Stimulated activated CD4-positive, alpha-beta T cell treated with anti-CD3 and anti-CD28 coated beads, Interleukin-4, amount 100 ng/mL, for 48 hours (primary cell): ENCODE measurements around the gene IRF2.

ENCODE experiments used
- DNase-seq, 2 donors: peaks; one replicate each; pipeline ENCODE4 v3.0.0-alpha.2; 2020; ENCODE audit warnings: low read depth in 2 of 2

IRF2 gene

DNA sequence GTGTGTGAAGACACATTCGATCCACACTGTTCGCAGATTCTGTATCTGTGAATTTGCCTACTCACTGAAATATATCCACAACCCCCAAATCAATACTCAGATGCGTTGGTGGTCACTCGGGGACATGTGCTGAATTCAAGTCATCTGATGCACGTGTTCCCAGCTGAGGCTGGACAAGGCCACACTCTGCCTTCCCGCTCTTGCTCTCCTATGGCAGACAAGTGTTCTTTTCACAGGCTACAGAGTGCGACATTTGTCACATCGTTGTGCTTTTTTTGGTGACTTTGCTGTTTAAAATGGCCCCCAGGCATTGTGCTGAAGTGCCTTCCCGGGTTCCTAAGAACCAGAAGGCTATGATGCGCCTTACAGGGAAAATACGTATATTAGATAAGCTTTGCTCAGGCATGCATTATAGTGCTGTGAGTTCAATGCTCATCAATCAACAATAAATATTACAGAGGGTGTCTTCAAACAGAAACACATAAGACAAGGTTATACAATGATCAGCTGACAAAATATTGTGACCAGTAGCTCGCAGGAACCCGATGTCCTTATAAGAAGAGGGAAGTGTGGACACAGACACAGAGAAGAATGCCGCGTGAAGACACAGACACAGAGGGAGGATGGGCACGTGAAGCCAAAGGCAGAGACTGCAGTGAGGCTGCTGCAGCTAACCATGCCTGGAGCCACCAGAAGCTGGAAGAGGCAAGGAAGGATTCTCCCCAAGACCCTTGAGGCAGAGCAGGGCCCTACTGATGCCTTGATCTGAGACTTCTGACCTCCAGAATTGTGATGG, 42.0 kb downstream of the IRF2 start:
- no peak for DNase-seq

DNA sequence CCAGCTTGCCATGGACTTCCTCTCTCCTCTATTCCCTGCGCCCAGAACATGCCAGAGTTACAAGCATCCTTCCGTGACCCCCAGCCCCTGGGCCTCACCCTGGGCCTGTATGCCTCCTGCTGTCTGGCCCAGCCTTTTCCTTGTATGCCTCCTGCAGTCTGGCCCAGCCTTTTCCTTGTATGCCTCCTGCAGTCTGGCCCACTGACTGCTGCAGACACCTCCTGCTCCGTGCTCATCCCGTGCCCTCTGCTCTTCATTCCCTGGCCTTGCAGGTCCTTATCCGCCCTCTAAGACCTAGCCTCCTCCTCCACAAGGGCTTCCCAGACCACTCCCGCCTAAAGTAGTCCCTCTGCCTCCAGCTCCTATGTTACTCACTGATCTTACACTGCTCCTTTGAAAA, 44.2 kb downstream of the IRF2 start:
- no peak for DNase-seq

DNA sequence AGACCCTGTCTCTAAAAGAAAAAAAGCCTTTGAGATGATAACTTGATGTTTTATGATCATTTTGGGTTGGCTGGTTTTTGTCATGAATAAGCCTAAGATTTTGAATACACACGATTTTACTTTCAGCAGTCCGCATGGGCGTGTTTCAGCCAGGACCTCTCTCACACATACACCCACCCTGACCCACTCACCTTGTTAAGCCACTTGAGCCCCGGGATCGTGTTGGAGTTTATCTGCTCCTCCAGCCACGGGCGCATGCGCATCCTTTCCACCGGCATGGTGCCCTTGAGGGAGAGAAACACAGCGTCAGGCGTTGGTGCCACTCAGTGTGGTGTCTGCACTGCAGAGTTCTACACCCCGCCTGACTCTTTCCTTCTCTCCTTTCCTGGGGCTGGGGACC, 45.6 kb downstream of the IRF2 start:
- no peak for DNase-seq

DNA sequence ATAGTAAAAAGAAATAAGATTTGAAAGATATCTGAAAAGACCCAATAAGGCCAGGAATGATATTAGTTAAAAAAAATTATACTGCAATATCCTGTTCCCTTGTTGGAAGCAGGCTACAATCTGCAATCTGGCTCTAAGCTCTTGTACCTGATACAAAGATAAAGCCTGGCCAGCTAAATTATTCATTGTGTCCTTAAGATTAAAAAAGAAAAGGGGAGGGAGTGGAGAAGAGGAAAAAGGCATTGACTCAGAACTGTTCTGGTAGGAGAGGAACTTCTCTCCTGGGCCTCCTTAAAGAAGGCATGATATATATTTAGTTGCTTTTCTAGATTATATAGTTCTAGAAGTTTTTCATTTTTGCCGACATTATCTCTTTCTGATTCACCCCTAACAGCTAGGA, 46.7 kb downstream of the IRF2 start:
- DNase-seq, result no peak

DNA sequence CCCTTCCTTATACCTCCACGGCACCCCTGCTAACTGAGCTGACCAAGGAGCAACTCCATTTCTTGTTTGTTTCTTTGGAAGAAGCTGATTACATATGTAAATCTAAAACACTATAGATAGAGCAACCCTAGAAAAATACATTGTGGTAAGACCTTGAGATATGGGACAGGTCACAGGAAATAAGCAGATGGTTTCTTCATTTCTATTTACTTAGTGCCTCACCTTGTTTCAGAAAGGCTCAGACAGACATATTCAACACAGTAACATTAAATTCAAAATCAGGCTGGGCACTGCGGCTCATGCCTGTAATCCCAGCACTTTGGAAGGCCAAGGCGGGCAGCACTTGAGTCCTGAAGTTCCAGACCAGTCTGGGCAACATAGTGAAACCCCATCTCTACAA, 47.3 kb downstream of the IRF2 start:
- DNase-seq, result no peak

DNA sequence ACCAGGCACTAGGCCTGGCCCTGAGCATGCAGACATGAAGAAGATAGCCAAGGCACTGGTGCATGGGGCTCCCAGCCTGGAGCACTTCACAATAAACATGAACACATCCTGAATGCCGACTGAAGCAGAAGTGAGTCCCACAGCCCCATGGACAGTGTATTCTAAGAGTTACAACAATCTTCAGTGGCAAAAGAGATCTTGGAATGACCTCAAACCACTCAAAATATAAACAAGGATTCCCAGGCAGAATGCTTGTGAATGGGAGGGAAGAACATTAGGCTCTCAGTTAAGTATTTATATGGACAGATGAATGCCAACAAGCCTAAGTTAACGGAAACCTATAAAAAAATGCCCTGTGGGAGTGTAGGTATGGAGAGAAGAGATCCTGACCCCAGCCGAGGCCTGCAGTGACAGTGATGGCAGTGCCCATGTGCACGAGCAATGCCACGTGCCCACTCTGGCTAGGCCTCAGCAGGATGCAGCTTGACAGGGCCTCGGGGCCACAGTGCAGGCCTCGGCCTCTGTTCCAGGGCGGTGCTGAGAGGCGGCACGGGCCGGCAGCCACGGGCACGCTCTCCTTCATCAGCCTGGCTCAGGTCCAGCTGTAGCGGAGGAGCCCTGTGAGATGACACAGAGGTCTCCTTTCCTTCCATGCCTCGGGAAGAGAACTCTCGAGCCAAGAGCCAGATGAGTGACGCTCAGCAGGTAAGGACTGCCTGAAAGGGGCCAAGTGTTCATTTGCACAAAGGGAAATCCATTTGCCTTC, 49.2 kb downstream of the IRF2 start:
- DNase-seq, result no peak

DNA sequence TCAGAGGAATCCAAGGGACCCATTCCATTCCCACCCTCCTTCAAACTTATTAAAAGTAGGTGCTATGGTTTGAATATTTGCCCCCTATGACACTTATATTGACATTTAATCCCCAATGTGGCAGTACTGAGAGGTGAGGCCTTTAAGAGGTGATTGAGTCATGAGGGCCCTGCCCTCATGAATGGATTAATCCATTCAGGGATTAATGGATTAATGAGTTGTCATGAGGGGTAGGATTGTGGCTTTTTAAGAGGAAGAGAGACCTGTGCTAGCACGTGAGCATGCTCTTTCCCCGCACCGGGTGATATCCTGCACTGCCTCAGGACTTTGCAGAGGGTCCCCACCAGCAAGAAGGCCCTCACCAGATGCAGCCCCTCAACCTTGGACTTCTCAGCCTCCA, 50.1 kb downstream of the IRF2 start:
- no peak for DNase-seq

DNA sequence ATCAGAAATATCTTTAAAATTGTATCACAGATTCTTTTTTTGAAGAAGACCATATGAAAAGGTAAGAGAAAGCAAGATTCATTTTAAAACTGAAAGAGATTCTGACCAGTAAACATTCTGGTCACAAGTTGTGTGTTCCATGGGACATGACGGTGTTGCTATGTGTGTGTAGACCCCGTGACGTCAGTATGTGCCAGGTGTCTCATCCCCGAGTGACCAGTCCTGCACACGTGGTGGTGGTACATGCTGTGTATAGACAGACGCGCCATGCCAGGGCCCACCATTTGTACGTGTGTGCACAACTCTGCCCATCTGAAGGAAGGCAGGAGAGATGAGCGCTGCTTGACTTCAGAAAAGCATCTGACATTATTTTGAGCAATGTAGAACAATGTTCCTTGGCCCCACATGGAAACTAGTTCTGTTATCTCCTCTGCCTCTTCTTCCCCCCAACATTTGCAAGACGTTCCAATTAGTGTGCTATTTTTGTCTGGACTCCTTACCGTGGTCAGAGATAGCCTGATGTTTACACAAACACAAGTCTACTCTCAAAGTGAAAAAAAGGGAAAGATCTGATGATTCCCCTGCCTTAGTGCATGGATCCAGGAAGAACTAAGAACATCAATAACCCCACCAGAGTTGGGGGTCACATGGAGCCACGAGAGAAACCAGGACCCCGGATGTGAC, 51.2 kb downstream of the IRF2 start:
- no peak for DNase-seq

DNA sequence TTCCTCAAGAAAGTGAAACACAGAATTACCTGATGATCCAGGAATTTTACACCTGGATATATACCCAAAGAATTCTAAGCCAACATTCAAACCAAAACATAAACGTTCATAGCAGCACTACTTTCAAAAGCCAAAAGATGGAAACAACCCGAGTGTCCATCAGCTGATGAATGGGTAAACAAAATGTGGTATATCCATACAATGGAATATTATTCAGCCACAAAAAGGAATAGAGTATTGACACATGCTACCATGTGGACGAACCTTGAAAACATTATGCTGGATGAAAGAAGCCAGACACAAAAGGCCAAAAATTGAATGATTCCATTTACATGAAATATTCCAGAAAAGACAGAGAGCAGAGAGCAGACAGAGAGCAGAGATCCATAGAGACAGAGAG, 52.0 kb downstream of the IRF2 start:
- no peak for DNase-seq

DNA sequence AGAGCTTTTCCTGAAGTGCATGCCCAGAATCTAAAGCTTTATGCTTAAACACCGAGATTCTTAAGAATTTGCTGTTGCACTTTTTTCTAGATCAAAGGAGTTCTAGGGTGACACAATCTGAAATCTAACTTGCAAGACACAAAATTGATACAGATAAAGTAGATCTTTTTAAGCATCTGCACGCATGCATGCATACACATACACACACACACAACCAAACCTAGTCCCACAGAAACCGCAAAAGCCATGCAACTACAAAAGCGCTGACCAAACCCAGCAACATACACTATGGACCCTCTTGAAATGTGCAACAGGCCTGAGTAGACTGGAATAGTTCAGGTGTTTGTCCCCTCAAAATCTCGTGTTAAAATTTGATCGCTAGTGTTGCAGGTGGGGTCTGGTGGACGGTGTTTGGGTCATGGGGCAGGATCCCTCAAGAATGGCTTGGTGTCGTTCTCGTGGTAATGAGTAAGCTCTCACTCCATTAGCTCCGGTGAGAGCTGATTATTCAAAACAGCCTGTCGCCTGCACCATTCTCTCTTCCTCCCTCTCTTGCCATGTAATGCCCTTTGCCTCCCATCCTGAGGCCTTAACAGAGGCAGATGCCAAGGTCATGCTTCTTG, 52.7 kb downstream of the IRF2 start:
- no peak for DNase-seq

DNA sequence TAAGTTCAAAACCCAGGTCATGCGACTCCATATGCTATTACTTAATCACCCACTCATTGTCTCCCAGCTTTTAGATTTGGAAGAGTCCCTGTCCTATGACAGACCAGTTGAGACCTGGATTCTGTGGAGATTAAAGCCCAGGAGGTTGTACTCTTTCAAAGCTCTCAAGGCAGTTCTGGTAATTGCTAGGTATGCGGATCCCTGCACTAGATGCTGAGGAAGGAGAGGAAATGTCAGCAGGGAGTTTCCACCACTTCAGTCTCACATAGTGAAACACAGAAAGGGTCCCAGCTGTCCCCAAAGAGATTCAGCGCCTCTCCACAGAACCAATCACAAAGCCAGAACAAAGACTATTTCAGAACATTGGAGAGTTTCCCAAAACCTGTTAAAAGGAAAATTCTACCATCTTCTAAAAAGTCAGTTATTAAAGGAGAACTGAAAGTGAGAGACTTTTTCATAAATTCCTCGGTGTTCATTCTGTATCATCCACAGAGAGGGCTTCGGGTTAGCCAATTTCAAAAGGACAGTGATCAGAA, 53.4 kb downstream of the IRF2 start:
- DNase-seq, result no peak

DNA sequence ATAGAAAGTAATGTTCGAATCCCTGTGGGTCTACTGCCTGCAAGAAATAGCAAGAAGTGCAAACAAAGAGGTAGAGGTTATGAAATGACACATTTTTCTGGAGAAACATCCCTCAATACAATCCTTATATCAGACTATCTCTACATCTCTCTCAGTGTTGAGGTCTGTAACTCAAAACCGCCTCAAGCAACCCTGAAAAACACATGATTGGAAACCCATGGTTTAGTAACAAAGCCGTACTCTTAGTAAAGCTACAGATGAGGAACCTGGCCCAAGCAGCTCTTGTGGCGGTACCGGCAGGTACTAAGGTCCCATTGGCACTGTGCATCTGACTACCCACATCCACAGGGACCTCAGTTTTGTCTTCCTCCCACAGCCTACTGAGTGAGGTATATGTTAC, 53.9 kb downstream of the IRF2 start:
- DNase-seq, result no peak

DNA sequence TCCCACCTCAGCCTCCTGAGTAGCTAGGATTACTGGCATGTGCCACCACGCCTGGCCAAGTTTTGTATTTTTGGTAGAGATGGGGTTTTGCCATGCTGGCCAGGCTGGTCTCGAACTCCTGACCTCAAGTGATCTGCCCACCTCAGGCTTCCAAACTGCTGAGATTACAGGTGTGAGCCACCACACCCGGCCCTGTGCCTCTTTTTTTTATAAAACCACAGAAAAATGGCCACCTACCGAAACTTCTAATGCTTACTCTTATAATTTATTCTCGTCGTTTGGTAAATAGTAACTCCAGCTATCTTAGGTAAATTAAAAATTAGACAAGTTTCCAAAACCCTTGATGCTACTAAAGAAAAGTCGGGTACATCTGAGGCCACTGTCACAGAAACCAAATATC, 54.4 kb downstream of the IRF2 start:
- no peak for DNase-seq

DNA sequence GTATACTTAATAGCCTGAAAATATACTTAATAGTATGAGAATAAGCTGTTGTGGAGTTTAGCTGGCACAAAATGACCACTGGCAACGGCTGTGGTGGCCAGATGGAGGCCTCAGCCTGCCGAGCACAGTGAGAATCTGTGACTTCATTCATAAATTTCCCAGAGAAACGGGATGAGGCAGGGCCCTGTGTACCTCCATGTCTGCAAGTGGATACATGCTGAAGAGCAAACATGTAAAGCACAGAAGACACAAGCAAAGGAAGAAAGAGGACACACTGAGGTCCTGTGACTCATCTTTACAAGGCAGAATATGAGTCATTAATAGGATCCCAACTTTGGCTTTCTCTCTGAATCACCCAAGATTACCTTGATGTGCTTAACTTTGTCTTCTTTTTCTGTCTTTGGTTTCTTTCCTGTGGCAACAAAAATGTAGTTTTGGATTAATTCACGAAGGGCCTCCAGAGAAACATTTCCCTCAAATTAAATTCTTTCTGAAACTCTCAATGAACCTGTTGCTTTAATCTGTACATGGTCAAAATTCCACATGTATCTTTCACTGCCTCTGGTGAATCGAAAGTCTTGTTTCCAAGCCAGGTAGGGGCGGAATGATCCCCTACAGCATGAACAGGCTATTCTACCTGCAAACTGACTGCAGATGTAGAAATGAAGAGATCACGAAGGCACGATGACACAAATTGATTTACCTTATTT, 56.4 kb downstream of the IRF2 start:
- no peak for DNase-seq

DNA sequence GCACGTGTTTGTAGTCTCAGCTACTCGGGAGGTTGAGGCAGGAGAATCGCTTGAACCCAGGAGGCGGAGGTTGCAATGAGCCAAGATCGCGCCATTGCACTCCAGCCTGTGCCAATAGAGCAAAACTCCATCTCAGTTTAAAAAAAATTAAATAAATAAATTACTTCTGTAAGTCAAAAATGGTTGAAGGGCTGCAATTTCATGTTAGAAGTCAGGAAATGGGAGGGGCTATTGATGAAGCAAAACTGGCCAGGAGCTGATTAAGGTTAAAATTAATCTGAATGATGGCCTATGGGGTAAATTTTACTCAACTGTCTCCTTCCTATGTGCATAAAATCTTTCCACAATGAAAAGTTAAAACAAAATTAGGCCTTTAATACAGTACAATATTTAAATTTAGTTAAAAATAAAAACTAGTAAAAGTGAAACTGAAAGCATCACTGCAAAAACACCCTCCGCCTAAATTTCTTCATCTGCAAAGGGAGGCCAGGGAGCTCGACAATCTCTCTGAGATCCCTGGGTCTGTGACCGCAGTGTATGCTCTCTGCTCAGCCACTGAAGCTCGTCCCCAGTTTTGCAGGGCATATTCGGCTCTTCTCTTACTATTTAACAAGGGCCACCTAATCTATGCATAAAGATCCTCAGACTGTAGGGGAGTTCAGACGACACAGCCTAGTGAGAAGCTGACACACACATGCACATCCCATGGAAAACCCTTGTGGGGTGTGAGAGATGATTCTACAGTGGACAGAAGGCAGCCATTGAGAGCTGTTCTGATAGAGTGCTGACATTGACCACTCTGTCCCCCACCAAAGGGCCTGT, 57.2 kb downstream of the IRF2 start:
- DNase-seq, result peak in 1 of 2 donors; percentile 31

DNA sequence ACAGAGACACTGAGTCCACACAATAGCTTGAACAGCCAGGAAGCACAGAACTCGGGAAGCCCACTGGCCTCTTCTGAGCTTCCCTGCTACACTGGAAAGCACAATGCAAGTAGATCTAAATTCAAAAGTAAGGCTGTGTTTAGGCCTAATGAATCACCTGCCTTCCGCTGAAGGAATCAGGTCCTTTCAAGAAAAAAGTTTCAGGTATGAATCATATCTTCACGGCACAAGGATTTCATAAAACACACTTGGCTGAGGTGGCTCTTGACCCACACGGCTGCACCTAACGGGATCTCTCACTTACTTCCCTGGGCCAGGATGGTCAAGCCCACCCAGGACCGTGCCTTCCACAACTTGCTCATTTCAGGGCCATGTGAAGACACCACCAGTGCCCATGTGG, 59.3 kb downstream of the IRF2 start:
- no peak for DNase-seq

DNA sequence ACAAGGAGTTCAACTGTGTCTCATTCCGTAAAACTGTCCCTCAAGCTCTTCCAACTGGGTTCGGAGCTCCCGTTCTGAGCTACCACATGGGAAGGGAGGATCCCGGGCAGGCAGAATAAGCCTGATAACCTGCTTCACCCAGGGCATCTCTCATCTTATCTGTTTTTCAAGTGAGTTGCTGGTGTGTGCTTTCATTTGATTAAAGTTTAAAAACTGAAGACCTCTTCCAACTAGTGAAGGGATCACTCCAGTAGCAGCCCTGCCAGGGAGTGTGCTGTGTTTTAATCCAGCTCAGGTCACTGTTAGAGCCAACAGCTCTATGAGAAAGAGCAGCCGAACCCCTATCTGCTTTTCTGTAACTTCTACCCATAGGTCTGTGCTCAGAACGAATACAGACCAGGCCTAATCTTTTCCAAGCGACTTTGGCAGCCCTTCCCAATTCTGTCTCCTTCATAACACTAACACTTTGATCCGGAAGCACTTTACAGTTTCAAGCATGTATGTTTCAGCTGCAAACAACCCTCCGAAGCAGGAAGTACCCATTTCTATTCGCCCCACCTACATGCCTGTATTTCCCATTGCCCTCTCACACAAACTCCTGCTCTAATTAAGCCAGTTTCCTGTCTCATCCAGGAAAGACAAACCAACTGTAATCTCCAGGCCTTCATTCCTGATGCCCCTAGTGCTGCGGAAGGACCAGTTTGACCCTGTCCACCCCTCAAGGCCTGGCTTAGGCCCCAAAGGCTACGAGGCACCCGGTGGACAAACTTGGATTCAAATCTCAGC, 60.9 kb downstream of the IRF2 start:
- no peak for DNase-seq

DNA sequence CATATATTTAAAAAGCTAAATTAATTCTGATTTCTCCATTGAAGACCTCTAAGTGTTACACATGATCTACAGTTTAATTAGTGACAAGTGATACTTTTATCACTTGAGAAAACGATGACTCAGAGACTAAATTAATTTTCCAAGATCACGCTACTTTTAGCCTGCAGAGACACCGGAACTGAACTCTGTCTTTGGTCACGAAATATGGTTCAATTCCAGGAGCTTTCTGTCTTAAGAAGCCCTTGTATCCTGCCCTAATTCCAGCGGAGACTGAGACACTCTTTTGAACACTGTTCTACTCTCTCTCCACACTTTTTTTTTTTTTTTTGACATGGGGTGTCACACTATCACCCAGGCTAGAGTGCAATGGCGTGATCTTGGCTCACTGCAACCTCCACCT, 63.6 kb downstream of the IRF2 start:
- no peak for DNase-seq

DNA sequence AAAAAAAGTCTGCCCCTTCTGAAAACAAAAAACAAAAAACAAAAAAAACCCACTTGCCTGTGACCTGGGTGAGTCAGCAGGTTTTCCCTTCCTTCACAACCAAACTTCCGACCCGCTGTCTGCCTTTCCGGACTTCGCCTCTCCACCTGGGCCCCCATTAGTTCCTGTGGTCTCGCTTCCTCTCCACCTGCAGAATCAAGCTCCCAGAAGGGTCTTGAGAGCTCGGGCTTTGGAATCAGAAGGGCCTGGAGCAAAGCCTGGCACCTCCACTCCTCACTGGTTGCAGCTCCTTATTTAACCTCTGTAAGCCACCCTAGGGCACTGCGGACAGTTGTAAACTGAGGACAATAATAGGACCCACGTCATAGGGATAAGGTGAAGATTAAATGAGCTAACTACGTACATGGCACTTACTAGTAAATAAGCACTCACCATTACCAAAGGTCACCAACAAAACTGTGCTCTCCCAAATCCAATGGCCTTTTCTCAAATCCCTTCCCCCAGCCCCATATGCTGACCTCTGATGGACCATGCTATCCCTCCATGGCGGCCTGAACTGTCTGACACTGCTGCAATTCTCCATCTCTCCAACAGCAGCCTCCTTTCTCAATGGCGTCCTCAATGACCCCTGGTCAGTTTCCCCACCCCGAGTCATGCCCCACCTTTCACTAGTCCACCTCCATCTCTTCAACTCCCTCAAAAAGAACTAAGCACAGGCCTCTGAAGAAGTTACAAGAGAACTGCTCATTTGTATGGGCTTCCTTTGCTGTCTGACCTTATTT, 64.2 kb downstream of the IRF2 start:
- no peak for DNase-seq
